GM19043 (cell line): ENCODE results near the gene UBE2V1.
"Not testable (repeated sequence)": the region's sequence is repeated elsewhere in the genome, so short reads cannot be mapped to it uniquely, and the experiment has no call there.

Experiments used
- ATAC-seq: cut with Tn5 transposase; IDR thresholded peaks from one replicate; pipeline ENCODE4 v1.9.1; 2021; ENCODE audit warnings: low read depth; ENCODE audit not compliant: unreplicated experiment

Gene UBE2V1

GRCh38 chr20:50098259-50098658 is 14.7 kb downstream of the UBE2V1 start:
- ATAC-seq: no peak

- ATAC-seq: no peak
These were observed 15.1 kb downstream of the UBE2V1 start for GRCh38 chr20:50097843-50098242.

DNA sequence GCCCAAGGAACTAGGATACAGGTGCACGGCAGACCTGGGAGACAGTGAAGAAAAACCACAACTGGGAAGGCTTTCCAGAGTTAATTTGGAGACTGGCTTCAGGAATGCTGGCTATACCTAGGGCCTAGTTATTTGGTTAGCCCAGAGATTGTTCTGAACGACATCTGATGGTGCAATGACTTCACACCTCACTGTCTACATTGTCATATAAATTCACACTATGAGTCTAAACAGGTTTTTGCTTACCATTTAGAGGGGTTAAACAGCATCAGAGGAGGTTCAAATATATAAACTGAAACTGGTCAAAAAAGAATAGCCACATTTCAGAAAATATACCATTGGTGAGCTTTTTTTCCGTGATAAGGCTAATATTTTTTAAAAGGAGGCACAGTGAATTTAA is 16.7 kb downstream of the UBE2V1 start:
- no peak for ATAC-seq

DNA sequence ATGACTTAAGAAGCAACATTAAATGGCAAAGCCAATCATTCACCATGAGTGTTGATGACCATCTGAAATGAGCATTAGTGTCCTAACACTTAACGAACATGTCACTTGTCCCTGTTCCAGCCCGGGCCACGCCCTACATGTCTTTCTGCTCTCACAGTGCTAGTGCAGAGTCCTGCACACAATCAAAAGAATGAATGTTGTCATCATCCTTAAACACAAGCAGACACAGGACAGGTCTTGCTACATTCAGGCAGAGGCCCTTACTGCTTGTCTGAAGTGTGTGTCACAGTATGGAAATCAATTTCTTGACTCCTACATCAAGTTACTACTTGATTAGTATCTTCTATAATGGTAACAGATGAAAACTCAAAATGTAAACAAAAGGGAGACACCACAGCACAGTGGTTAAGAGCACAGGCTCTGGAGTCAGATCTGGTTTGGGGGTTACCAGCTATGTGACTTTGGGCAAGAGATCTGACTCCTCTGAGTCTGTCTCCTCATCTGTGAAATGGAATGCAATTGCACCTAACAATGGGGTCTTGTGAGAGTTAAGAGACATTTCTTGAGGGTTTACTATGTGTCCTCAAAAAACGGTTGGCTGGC is 17.4 kb downstream of the UBE2V1 start:
- no peak for ATAC-seq

DNA sequence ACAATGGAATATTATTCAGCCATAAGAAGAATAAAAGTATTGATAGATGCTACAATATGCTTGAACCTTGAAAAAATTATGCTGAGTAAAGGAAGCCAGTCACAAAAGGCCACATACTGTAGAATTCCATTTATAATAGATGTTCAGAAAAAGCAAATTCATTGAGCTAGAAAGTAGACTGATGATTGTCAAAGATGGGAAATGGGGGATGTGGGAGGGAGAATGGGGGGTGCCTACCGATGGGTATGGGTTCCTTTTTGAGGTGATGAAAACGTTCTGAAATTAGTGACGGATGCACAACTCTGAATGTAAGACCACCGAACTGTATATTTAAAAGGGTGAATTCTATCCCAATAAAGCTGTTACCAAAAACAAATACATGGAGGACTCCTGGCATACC is 18.4 kb downstream of the UBE2V1 start:
- ATAC-seq: no peak

DNA sequence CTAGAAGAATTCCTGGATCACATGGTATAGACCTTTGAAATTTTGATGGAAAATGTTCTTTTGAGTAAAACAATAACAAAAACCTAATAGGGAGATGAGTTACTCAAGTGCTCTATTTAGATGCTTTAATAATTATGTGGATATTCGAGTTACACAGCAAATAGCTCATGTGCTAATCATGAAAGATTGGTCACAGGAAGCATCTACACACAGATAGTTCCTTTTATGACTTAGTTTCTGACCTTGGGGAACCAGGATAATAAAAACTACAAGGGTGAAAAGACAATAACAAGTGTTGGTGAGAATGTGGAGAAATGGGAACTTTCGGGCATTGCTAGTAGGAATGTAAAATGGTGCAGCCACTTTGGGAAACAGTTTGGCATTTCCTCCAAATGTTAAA is 19.7 kb downstream of the UBE2V1 start:
- ATAC-seq: no peak

DNA sequence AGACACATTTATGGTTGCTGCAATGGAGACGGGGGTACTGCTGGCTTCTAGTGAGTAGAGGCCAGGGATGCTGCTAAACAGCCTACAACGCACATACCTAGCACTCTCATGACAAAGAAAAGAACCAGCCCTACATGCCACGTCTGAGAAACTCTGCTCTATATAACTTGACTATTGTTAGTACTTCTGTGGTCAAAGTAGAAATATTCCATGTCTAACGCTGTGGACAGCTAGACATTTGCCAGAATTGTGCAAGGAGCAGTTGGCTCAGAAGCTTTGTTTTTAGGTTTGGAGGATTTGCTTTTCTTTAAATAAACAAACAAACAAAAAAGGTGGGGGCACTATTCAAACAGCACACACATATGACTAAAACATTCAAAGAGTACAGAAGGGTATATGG is 20.5 kb downstream of the UBE2V1 start:
- no peak for ATAC-seq

- ATAC-seq: no peak
These were observed 23.2 kb downstream of the UBE2V1 start for GRCh38 chr20:50089787-50090177.

DNA sequence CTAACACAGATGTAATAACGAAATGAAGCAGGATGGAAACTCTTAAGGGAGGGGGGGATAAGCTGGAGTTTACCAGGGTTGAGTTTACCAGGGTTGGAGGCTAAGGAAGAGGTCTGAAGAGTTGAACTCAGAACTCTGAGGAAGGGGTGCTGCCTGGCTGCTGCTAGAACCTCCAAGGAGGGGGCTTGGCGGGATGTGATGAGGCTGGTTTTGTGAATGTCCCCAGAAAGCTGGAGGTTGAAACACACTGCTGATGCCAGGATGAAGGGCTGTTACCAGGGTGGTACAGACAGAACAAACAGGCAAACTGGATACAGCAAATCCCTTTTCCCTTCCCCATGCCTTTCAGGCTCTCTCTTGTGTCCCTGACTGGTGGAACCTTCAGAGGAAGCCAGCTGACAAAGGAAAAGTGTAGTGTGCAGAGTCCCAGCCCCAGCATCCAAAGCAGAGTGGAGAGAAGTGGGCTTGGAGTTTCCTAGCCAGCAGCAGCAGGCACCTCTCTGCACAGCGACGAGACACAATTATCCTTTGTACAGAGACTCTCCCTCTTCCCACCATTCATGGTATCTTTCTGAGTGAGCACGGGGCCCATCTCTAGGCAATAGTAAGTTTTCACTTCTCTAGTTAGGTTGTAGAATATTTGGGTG is 23.7 kb downstream of the UBE2V1 start:
- ATAC-seq: no peak

GRCh38 chr20:50088022-50088421 is 24.9 kb downstream of the UBE2V1 start:
- no peak for ATAC-seq

GRCh38 chr20:50085481-50086365 is 27.2 kb downstream of the UBE2V1 start:
- ATAC-seq: no peak

- no peak for ATAC-seq
These were observed 27.8 kb downstream of the UBE2V1 start for GRCh38 chr20:50085146-50085480.

GRCh38 chr20:50083034-50083433 is 29.9 kb downstream of the UBE2V1 start:
- no peak for ATAC-seq

GRCh38 chr20:50082056-50082455 is 30.9 kb downstream of the UBE2V1 start:
- ATAC-seq: not testable (repeated sequence)

GRCh38 chr20:50077818-50078601 is 34.9 kb downstream of the UBE2V1 start:
- ATAC-seq: no peak

DNA sequence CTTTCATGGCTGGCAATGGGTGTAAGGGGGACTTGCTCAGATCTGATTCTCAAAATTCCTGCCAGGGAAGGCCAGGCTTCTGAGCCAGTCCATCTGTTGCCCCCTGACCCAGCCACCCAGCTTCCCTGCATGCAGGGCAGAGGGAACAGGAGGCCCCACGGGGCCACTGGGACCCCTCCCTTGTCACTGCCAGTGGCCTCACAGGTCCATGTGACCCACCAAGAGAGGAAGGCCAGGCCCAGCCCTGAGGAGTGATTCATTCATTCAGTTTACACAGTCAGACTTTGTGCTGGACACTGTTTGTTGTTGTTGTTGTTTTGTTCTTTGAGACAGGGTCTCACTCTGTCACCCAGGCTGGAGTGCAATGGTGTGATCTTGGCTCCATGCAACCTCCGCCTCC is 39.5 kb downstream of the UBE2V1 start:
- ATAC-seq: no peak

- ATAC-seq: no peak
These were observed 41.7 kb downstream of the UBE2V1 start for GRCh38 chr20:50071039-50071888.

GRCh38 chr20:50070361-50070760 is 42.6 kb downstream of the UBE2V1 start:
- ATAC-seq: no peak

DNA sequence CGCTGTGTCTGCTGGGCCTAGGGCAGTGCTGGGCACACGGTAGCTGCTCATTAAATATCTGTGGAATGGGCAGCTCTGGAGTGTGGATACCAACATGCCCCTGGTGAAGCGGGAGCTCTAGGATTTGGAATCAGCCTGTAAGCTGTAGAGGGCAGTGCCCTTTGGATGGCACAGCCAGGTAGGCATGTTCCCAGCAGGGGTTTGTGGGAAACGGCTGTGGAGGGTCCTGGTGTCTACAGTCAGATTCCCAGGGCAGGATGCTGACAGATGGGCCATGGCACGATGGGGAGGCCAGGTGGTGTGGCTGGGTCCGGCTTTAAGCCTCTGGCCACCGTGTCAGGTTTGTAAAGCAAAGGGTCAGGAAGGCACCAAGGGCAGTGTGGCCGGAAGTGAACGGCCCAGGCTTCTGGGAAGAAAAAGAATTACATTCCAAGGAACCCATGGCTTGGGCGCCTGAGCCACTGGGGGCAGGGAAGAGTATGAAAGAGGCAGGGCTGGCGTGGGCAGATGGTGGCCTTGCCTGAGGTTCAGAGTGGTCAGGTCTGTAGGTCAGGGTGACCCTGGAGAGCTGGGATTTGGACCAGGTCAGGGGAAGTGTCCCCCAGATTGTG is 44.8 kb downstream of the UBE2V1 start:
- ATAC-seq: no peak

GRCh38 chr20:50067461-50067860 is 45.5 kb downstream of the UBE2V1 start:
- no peak for ATAC-seq
